IMR-90 (cell line): ENCODE measurements around the gene TFPI.

Experiments used
- CEBPB ChIP-seq: IDR thresholded peaks from 2 replicates; pipeline ENCODE4 v1.6.1; 2012; ENCODE audit warnings: low read depth, low read length, improper control_type of control experiment
- CTCF ChIP-seq: conservative IDR thresholded peaks from 2 replicates; pipeline ENCODE4 v1.5.1; 2012; ENCODE audit warnings: mild to moderate bottlenecking, low read depth, low read length, improper control_type of control experiment
- MAFK ChIP-seq: IDR thresholded peaks from 2 replicates; pipeline ENCODE4 v1.6.1; 2012; ENCODE audit warnings: low read depth, low read length, improper control_type of control experiment
- MXI1 ChIP-seq: IDR thresholded peaks from 2 replicates; pipeline ENCODE4 v1.6.1; 2012; ENCODE audit warnings: low read depth, mild to moderate bottlenecking, low read length, moderate library complexity, borderline replicate concordance
- POLR2A ChIP-seq: IDR thresholded peaks from 2 replicates; pipeline ENCODE4 v1.6.1; 2012; ENCODE audit warnings: mild to moderate bottlenecking, low read depth, low read length
- RCOR1 ChIP-seq: IDR thresholded peaks from 2 replicates; pipeline ENCODE4 v1.6.1; 2012; ENCODE audit warnings: mild to moderate bottlenecking, low read length, improper control_type of control experiment; ENCODE audit not compliant: insufficient replicate concordance
- SMC3 ChIP-seq: fragments of 150-350 bp; IDR thresholded peaks from 2 replicates; pipeline ENCODE4 v1.6.1; 2016; ENCODE audit warnings: low read depth, mild to moderate bottlenecking, antibody characterized with exemption, low read length, moderate library complexity
- TF ChIP-seq, protein P1 (sequence below): fragments of 150-350 bp; IDR thresholded peaks from 2 replicates; pipeline ENCODE4 v1.6.1; 2017; ENCODE audit warnings: mild to moderate bottlenecking, antibody characterized with exemption, low read length, low read depth

DNA sequence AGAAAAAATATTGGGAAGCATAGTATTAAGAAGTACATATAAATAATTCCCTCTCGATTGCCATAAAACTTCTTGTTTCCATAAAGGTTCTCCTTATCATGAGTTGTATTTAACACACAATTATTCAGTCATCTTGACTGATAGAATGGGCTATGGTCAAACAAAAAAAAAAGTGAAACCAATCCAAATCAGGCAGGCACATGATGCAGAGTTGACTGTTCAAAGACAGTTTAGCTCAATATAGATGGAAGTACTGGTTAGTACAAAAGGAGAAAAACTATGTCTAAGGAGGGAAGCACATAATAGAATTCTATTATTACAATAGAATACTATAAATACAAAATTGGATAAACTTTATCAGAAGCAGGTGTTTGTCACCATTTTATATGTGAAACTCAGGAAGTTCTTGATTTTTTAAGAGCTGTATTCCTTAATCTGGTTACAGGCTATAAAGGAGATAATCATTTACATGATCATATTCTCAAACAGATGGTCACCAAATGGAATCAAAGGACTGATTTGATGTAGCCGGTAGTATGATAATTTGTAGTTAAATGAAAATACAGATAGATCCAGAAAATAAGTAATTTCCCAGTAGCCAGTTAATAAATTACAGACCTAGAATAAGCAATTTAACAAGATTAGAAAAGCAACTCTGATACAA lies 88.0 kb downstream of the TFPI start:
- TF ChIP-seq, protein P1, sequence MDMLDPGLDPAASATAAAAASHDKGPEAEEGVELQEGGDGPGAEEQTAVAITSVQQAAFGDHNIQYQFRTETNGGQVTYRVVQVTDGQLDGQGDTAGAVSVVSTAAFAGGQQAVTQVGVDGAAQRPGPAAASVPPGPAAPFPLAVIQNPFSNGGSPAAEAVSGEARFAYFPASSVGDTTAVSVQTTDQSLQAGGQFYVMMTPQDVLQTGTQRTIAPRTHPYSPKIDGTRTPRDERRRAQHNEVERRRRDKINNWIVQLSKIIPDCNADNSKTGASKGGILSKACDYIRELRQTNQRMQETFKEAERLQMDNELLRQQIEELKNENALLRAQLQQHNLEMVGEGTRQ = no peak
- TF ChIP-seq CEBPB (no peak), MXI1 (no peak), SMC3 (no peak), CTCF (no peak), POLR2A (no peak), MAFK (no peak), RCOR1 (no peak)
